Measurements from ENCODE around the gene CNR2. TPM values are rescaled to one million over a fixed set of nuclear protein-coding genes. Genes with fewer than 3 reads are reported as not detected.
A peak's percentile ranks its signal among the peaks of the same experiment; 100 is the strongest.
"Not testable (repeated sequence)": the region's sequence is repeated elsewhere in the genome, so short reads cannot be mapped to it uniquely, and the experiment has no call there.

The CNR2 gene
- total RNA-seq, 2 donors from 2014 or later = 0.13 to 0.85 TPM

- Mint-ChIP-seq H3K4me1 (peaks cover 14% of the 10 kb centered on the region), H3K4me3 (no peak overlapping the region)
Measured at GRCh38 chr1:23827717-23828116, 85.4 kb downstream of the CNR2 start.

DNA sequence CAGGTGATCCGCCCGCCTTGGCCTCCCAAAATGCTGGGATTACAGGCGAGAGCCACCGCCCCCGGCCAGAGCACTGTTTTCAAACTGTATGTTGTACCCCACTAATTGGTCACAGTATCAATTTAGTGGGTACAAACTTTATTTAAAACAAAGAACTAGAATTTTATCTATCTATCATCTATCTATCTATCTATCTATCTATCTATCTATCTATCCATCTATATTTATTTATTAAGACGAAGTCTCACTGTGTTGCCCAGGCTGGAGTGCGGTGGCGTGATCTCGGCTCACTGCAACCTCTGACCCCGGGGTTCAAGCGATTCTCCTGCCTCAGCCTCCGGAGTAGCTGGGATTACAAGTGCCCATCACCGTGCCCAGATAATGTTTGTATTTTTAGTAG, 86.6 kb downstream of the CNR2 start:
- DNase-seq; H3K36me3 Mint-ChIP-seq (ENCODE audit: low read depth); H3K27me3 Mint-ChIP-seq; H3K4me3 Mint-ChIP-seq; H3K27ac Mint-ChIP-seq; H3K9me3 ChIP-seq (ENCODE audit: control insufficient read depth, low read length, poor library complexity, severe bottlenecking); ATAC-seq: not testable (repeated sequence)
- H3K4me1 Mint-ChIP-seq = peaks cover 18% of the 10 kb centered on the region

More at GRCh38 chr1:23827717-23828116, 85.4 kb downstream of the CNR2 start:
- DNase-seq (no peak), ATAC-seq (no peak)
- H3K27ac Mint-ChIP-seq = no peak overlapping the region
- H3K27me3 Mint-ChIP-seq = no peaks in the 10 kb centered on the region
- no peaks in the 10 kb centered on the region for H3K36me3 Mint-ChIP-seq (ENCODE audit: low read depth)
- H3K9me3 ChIP-seq (ENCODE audit: control insufficient read depth, low read length, poor library complexity, severe bottlenecking) = no peaks in the 10 kb centered on the region

DNA sequence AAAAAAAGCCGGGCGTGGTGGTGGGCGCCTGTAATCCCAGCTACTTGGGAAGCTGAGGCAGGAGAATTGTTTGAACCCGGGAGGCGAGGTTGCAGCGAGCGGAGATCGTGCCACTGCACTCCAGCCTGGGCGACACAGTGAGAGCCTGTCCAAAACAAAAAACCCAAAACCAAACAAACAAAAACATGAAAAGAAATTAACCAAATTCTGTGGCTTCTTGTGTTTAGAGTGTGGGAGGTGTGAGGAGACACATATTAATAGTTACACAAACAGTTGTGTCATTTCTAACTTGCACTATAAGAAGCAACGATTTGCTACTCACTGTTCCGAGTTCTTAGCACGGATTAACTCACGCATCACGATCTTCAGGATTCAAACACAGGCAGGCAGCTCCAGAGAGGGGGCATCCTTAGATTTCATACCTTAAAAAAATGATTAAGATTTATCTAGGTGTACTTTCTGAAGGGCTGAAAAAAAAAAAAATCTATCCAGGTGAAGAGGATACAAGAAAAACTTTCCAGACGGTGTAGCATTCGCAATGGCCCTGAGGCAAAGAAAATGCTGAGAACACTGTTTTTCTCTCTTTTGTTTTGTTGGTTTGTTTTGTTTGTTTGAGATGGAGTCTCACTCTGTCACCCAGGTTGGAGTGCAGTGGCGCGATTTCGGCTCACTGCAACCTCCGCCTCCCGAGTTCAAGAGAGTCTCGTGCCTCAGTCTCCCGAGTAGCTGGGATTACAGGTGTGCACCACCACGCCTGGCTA, 87.2 kb downstream of the CNR2 start:
- Mint-ChIP-seq H3K27ac (peak overlapping the region; percentile 94), H3K4me3 (peak overlapping the region; percentile 94), H3K36me3 (ENCODE audit: low read depth) (no peaks in the 10 kb centered on the region), H3K4me1 (peaks cover 18% of the 10 kb centered on the region), H3K27me3 (no peaks in the 10 kb centered on the region)
- DNase-seq (no peak), ATAC-seq (peak; percentile 50)
- no peaks in the 10 kb centered on the region for H3K9me3 ChIP-seq (ENCODE audit: control insufficient read depth, low read length, poor library complexity, severe bottlenecking)

GRCh38 chr1:23825076-23825761, 87.9 kb downstream of the CNR2 start, which contains the start of gene HMGCL:
HMGCL (minus strand) TSS chr1:23825429; CDS start chr1:23825415, 14 bp downstream.
- no peaks in the 10 kb centered on the region for H3K9me3 ChIP-seq (ENCODE audit: control insufficient read depth, low read length, poor library complexity, severe bottlenecking)
- Mint-ChIP-seq H3K27ac (peak within 1 kb of the TSS; percentile 94), H3K4me1 (peaks cover 21% of the 10 kb centered on the region), H3K4me3 (peak within 1 kb of the TSS; percentile 94), H3K36me3 (ENCODE audit: low read depth) (no peaks in the 10 kb centered on the region), H3K27me3 (no peaks in the 10 kb centered on the region)
- peak; percentile 74 to 82 (median 82) for DNase-seq
- peak; percentile 97 for ATAC-seq

DNA sequence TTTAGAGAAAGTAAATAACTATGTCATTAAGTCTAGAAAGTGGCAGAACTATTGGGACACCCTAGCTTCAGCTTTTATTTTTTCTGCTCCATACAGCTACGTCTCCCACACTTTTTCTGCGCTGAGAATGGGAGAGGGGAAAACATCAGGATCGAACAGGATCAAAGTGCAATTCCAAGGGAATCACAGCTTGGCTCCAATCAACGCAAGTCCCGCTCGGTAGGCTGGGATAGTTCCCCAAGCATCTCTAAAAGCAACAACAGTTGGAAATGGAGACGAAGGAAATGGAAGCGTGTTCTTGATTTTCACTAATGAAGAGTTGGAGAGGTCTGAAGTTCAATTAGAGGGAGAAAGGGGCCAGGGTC, 88.5 kb downstream of the CNR2 start:
- H3K4me1 Mint-ChIP-seq = peaks cover 21% of the 10 kb centered on the region
- ATAC-seq = peak; percentile 3
- DNase-seq = no peak
- H3K27ac Mint-ChIP-seq = peak overlapping the region; percentile 94
- H3K4me3 Mint-ChIP-seq = peak overlapping the region; percentile 94
- H3K9me3 ChIP-seq (ENCODE audit: control insufficient read depth, low read length, poor library complexity, severe bottlenecking) = no peaks in the 10 kb centered on the region
- H3K36me3 Mint-ChIP-seq (ENCODE audit: low read depth) = no peaks in the 10 kb centered on the region
- no peaks in the 10 kb centered on the region for H3K27me3 Mint-ChIP-seq

GRCh38 chr1:23823767-23824166, 89.4 kb downstream of the CNR2 start:
- H3K9me3 ChIP-seq (ENCODE audit: control insufficient read depth, low read length, poor library complexity, severe bottlenecking) = no peaks in the 10 kb centered on the region
- H3K27me3 Mint-ChIP-seq = no peaks in the 10 kb centered on the region
- H3K36me3 Mint-ChIP-seq (ENCODE audit: low read depth) = no peaks in the 10 kb centered on the region
- ATAC-seq (no peak), DNase-seq (no peak)
- no peak overlapping the region for H3K4me3 Mint-ChIP-seq
- H3K27ac Mint-ChIP-seq = peak overlapping the region; percentile 94
- peaks cover 21% of the 10 kb centered on the region for H3K4me1 Mint-ChIP-seq

Other genes starting within 250 kb of the CNR2 start
- 1,000 to 10,000 TPM; 1,753 to 1,861 TPM for gene RPL11, start 221.6 kb downstream of the CNR2 start, total RNA-seq
- gene ELOA, start 169.9 kb downstream of the CNR2 start, total RNA-seq = 10 to 100 TPM; 34.7 to 39.7 TPM
- 10 to 100 TPM; 67.8 to 80.6 TPM for gene PITHD1, start 134.9 kb downstream of the CNR2 start, total RNA-seq
- 10 to 100 TPM; 52.1 to 57.1 TPM for gene LYPLA2, start 122.2 kb downstream of the CNR2 start, total RNA-seq
- gene GALE, start 112.6 kb downstream of the CNR2 start, total RNA-seq = 1 to 10 TPM; 9.1 to 9.5 TPM
- 10 to 100 TPM; 13.4 to 16.8 TPM for gene HMGCL, start 87.9 kb downstream of the CNR2 start, total RNA-seq
- 1 to 10 TPM; 4.7 to 4.8 TPM for gene FUCA1, start 45.1 kb downstream of the CNR2 start, total RNA-seq
- gene PNRC2, start 46.5 kb upstream of the CNR2 start, total RNA-seq = 100 to 1,000 TPM; 121 to 149 TPM
- 100 to 1,000 TPM; 232 to 239 TPM for gene SRSF10, start 67.0 kb upstream of the CNR2 start, total RNA-seq
- gene MYOM3, start 198.8 kb upstream of the CNR2 start, total RNA-seq = not detected
- gene IL22RA1, start 229.8 kb upstream of the CNR2 start, total RNA-seq = not detected